ENCODE data around the gene OR6C70.
"Not testable (repeated sequence)": the region's sequence is repeated elsewhere in the genome, so short reads cannot be mapped to it uniquely, and the experiment has no call there.

OR6C70 gene

GRCh38 chr12:55470088-55470829 lies at the start of gene OR6C70:
OR6C70 (minus strand) TSS chr12:55470138; CDS start chr12:55470138, 0 bp downstream.
- Histone ChIP-seq H3K27me3 (no peaks in the 10 kb centered on the region), H3K9me3 (replicated peaks in 1 of 11) (no peaks in the 10 kb centered on the region), H3K4me3 (no peak within 1 kb of the TSS), H3K9ac (no peak within 1 kb of the TSS), H3K36me3 (no peaks in the 10 kb centered on the region), H4K20me1 (no peaks in the 10 kb centered on the region), H3K4me1 (peaks cover 10 to 30% (median 19%) of the 10 kb centered on the region in 10 experiments), H3K27ac (no peak within 1 kb of the TSS), H3K4me2 (peak within 1 kb of the TSS in 3 of 11 experiments; percentile 6 to 26 (median 20); a peak in 4 of 22 replicates)
- no peak for TF ChIP-seq Cebpa-rat (IDR thresholded peaks at IDR 0.05)

GRCh38 chr12:55516391-55516790 lies 46.5 kb upstream of the OR6C70 start:
- no peaks in the 10 kb centered on the region for H3K4me1 ChIP-seq
- H3K9ac ChIP-seq = no peak overlapping the region
- no peak overlapping the region for H3K4me2 ChIP-seq
- H3K4me3 ChIP-seq = no peak overlapping the region
- H4K20me1 ChIP-seq = no peaks in the 10 kb centered on the region
- no peak for TF ChIP-seq Cebpa-rat (IDR thresholded peaks at IDR 0.05)
- peaks cover 11 to 33% (median 23%) of the 10 kb centered on the region in 11 experiments; a peak in 21 of 22 replicates for H3K9me3 ChIP-seq (replicated peaks in 1 of 11)
- H3K27ac ChIP-seq = no peak overlapping the region
- no peaks in the 10 kb centered on the region for H3K36me3 ChIP-seq
- no peaks in the 10 kb centered on the region for H3K27me3 ChIP-seq

- Histone ChIP-seq H3K4me1 (no peaks in the 10 kb centered on the region), H3K36me3 (no peaks in the 10 kb centered on the region), H3K9ac (no peak overlapping the region), H3K4me2 (no peak overlapping the region), H3K9me3 (replicated peaks in 1 of 11) (peaks cover 11 to 33% (median 23%) of the 10 kb centered on the region in 11 experiments; a peak in 21 of 22 replicates), H3K27ac (no peak overlapping the region), H3K27me3 (no peaks in the 10 kb centered on the region), H4K20me1 (no peaks in the 10 kb centered on the region), H3K4me3 (no peak overlapping the region)
- no peak for TF ChIP-seq Cebpa-rat (IDR thresholded peaks at IDR 0.05)
These were observed 45.8 kb upstream of the OR6C70 start for GRCh38 chr12:55515696-55516095.

- Histone ChIP-seq H3K4me3 (no peak overlapping the region), H3K27ac (no peak overlapping the region), H4K20me1 (no peaks in the 10 kb centered on the region), H3K4me2 (no peak overlapping the region), H3K4me1 (no peaks in the 10 kb centered on the region), H3K36me3 (no peaks in the 10 kb centered on the region), H3K9me3 (replicated peaks in 1 of 11) (no peaks in the 10 kb centered on the region), H3K9ac (no peak overlapping the region), H3K27me3 (no peaks in the 10 kb centered on the region)
- no peak for TF ChIP-seq Cebpa-rat (IDR thresholded peaks at IDR 0.05)
These were observed 31.7 kb upstream of the OR6C70 start for GRCh38 chr12:55501601-55502000.

GRCh38 chr12:55499810-55500252 lies 29.9 kb upstream of the OR6C70 start:
- Histone ChIP-seq H3K27me3 (no peaks in the 10 kb centered on the region), H3K27ac (no peak overlapping the region), H3K4me1 (no peaks in the 10 kb centered on the region), H3K9me3 (replicated peaks in 1 of 11) (no peaks in the 10 kb centered on the region), H3K36me3 (no peaks in the 10 kb centered on the region), H4K20me1 (no peaks in the 10 kb centered on the region), H3K4me3 (no peak overlapping the region), H3K4me2 (no peak overlapping the region), H3K9ac (no peak overlapping the region)
- no peak for TF ChIP-seq Cebpa-rat (IDR thresholded peaks at IDR 0.05)

GRCh38 chr12:55499231-55499630 lies 29.3 kb upstream of the OR6C70 start:
- Histone ChIP-seq H3K36me3 (no peaks in the 10 kb centered on the region), H3K4me3 (no peak overlapping the region), H4K20me1 (no peaks in the 10 kb centered on the region), H3K27ac (no peak overlapping the region), H3K4me2 (no peak overlapping the region), H3K9ac (no peak overlapping the region), H3K27me3 (no peaks in the 10 kb centered on the region), H3K4me1 (no peaks in the 10 kb centered on the region), H3K9me3 (replicated peaks in 1 of 11) (no peaks in the 10 kb centered on the region)
- no peak for TF ChIP-seq Cebpa-rat (IDR thresholded peaks at IDR 0.05)

- Histone ChIP-seq H3K9me3 (replicated peaks in 1 of 11) (no peaks in the 10 kb centered on the region), H3K27me3 (no peaks in the 10 kb centered on the region), H3K9ac (no peak overlapping the region), H4K20me1 (no peaks in the 10 kb centered on the region), H3K4me2 (no peak overlapping the region), H3K4me1 (no peaks in the 10 kb centered on the region), H3K4me3 (no peak overlapping the region), H3K36me3 (no peaks in the 10 kb centered on the region), H3K27ac (no peak overlapping the region)
- TF ChIP-seq Cebpa-rat (IDR thresholded peaks at IDR 0.05) = no peak
These were observed 25.6 kb upstream of the OR6C70 start for GRCh38 chr12:55495490-55495889.

- no peaks in the 10 kb centered on the region for H4K20me1 ChIP-seq
- H3K4me3 ChIP-seq = no peak within 1 kb of the TSS
- H3K27ac ChIP-seq = no peak within 1 kb of the TSS
- H3K4me2 ChIP-seq = no peak within 1 kb of the TSS
- no peaks in the 10 kb centered on the region for H3K36me3 ChIP-seq
- H3K4me1 ChIP-seq = no peaks in the 10 kb centered on the region
- no peak for TF ChIP-seq Cebpa-rat (IDR thresholded peaks at IDR 0.05)
- H3K9ac ChIP-seq = no peak within 1 kb of the TSS
- no peaks in the 10 kb centered on the region for H3K9me3 ChIP-seq (replicated peaks in 1 of 11)
- no peaks in the 10 kb centered on the region for H3K27me3 ChIP-seq
These were observed 22.1 kb upstream of the OR6C70 start, which contains the start of gene OR6C68 for GRCh38 chr12:55492078-55492477. OR6C68 (plus strand) TSS chr12:55492378; CDS start chr12:55492378, 0 bp downstream.

GRCh38 chr12:55484284-55484683 lies 14.3 kb upstream of the OR6C70 start:
- H3K4me2 ChIP-seq; H3K27me3 ChIP-seq; H3K9ac ChIP-seq; H3K9me3 ChIP-seq (replicated peaks in 1 of 11); H3K4me3 ChIP-seq; H4K20me1 ChIP-seq; H3K4me1 ChIP-seq; H3K36me3 ChIP-seq; H3K27ac ChIP-seq: not testable (repeated sequence)

GRCh38 chr12:55479136-55479535 lies 9.2 kb upstream of the OR6C70 start:
- not testable (repeated sequence) for H3K27ac ChIP-seq; H3K27me3 ChIP-seq; H3K9ac ChIP-seq; H3K36me3 ChIP-seq; H4K20me1 ChIP-seq; H3K9me3 ChIP-seq (replicated peaks in 1 of 11); H3K4me2 ChIP-seq; H3K4me3 ChIP-seq; H3K4me1 ChIP-seq
